ENCODE results near the gene RHOC.
A peak's percentile ranks its signal among the peaks of the same experiment; 100 is the strongest.

Gene RHOC

GRCh38 chr1:112717263-112717873, 10.4 kb upstream of the RHOC start:
- DNase-seq (ENCODE audit: low read depth in 2 of 2), result no peak

DNA sequence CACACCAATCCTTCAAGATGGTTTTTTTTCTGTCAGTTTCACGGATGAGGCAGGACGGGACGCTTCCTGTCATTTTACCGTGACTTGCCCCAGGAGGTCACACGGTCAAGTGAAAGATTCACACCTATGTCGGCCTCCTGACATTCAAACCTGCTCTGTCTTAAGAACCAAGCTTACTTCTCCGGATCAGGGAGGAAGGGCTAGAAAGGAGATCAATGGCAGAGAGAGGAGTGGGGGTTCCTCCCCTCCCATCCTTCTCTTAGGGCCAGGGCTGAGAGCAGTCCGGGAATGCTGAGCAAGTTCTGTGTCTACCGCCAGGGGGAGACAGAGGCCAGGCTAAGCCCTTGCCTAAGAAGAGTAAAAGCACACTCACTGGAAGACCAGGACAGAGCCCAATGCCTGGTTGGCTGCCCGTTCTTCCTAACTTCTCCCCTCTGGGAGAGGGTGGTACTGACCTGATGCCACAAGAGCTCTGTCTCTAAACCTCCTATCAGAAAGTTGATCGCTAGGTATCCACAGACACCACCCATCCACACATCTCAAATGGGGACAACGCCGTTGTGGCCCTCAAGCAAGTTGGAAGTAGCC, 9.3 kb upstream of the RHOC start:
- DNase-seq (ENCODE audit: low read depth in 2 of 2), result peak; percentile 62 to 63

- peak; percentile 94 to 95 for DNase-seq (ENCODE audit: low read depth in 2 of 2)
These were observed 8.5 kb upstream of the RHOC start, which contains the start of gene PPM1J for GRCh38 chr1:112715264-112716053. PPM1J (minus strand) TSS chr1:112715332; CDS start chr1:112715301, 31 bp downstream.

GRCh38 chr1:112714313-112715263, 7.7 kb upstream of the RHOC start:
- no peak for DNase-seq (ENCODE audit: low read depth in 2 of 2)

DNA sequence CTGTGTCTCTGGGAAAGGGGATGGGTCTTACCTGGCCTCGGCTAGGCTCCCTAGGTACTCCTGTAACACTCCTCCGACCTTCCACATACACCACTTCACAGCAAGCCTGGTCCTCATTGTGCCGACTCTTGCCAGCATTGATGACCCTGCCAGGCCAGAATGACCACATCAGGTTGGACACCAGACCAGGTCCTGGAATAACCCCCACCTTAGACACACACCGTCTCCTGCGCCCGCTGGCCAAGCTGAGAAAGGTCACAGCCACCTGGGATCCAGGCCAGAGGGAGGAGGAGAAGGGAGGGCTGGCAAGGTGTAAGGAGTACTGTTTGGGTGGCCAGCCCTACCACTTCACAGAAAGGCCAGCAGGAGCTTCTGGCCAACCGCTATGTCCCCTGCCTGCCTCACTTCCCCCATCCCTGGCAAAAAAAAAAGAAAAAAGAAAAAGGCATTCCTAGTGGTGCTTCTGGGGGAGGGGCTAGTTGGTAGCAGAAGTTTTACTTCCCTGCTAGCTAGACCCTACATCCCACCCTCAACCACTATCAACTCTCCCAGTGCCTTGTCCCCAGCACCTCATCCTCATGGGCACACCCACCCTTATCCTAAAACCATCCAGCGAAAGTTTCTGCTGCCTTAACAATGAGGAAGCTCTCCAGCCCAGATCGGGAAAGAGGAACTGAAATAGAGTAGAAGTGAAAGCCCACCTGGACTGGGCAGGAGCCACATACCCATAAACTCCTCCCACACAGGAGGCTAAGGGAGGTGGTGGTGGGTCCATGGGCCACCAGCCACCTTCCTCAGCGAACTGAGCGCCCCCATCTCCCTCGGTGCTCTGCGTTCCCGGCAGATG, 6.8 kb upstream of the RHOC start:
- no peak for DNase-seq (ENCODE audit: low read depth in 2 of 2)

- DNase-seq (ENCODE audit: low read depth in 2 of 2), result no peak
These were observed 5.8 kb upstream of the RHOC start for GRCh38 chr1:112712701-112713128.

- no peak for DNase-seq (ENCODE audit: low read depth in 2 of 2)
These were observed 5.3 kb upstream of the RHOC start for GRCh38 chr1:112712191-112712590.

DNA sequence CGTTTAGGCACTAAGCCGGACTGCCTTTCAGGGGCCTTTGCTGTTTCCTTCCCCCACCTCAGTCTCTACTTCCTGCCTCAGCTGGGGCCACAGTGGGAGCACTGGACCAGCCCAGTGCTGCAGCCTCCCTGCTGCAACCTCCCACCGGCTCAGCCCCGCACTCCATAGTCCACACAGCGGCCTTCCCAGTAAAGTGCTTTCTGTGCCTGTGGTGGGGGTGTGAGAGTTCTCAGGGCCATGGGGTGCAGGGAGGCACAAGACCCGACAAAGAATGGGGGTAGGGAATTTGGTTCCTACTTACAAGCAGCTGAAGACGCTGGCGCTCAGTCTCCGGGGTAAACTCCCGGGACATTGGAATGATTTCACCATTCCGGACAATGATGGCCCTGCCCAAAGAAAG, 4.7 kb upstream of the RHOC start:
- no peak for DNase-seq (ENCODE audit: low read depth in 2 of 2)

GRCh38 chr1:112711041-112711440, 4.1 kb upstream of the RHOC start:
- DNase-seq (ENCODE audit: low read depth in 2 of 2), result no peak

- DNase-seq (ENCODE audit: low read depth in 2 of 2), result no peak
These were observed 3.7 kb upstream of the RHOC start for GRCh38 chr1:112710586-112710985.

- DNase-seq (ENCODE audit: low read depth in 2 of 2), result no peak
These were observed 3.2 kb upstream of the RHOC start for GRCh38 chr1:112710159-112710558.

DNA sequence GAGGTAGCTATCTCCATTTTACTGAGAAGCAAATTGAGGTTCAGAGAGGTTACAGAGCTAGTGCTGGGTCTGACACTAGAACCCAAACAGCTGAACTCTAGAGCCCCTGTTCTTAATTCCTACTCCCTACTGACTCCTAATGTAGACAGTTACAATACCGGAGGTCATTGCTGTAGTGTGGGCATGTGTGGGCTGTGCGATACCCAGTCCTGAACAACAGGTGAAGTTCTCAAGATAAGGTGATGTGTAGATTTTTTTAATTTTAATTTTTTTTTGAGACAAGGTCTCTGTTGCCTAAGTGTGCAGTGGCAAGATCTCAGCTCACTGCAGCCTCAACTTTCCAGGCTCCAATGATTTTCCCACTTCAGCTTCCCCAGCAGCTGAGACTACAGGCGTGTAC, 1.6 kb upstream of the RHOC start:
- no peak for DNase-seq (ENCODE audit: low read depth in 2 of 2)

DNA sequence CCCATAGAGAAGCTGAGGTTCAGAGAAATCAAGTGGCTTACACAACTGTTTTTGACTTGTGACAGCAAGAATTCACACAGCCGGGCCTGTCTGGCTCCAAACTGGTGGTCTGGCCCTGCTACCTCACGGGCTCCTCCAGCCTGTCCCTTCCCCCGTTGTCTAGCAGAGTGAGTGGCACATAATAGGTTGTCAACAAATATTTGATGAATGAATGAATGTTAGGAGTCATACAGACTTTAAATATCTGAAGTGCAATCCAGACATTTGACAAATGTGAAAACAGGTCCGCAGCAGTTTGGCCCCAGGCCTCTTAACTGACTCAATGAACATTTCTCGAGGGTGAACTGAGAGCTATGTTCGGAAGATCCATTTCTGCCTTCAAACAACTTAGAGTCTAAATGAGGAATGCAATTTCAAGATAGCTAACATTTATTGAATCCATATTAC, 1.1 kb upstream of the RHOC start:
- DNase-seq (ENCODE audit: low read depth in 2 of 2), result no peak

GRCh38 chr1:112707221-112708001, 484 bp upstream of the RHOC start:
- DNase-seq (ENCODE audit: low read depth in 2 of 2), result peak; percentile 27 to 55

GRCh38 chr1:112704934-112705627, 1.8 kb downstream of the RHOC start:
- no peak for DNase-seq (ENCODE audit: low read depth in 2 of 2)

- DNase-seq (ENCODE audit: low read depth in 2 of 2), result no peak
These were observed 2.5 kb downstream of the RHOC start for GRCh38 chr1:112704391-112704933.

GRCh38 chr1:112703706-112704105, 3.2 kb downstream of the RHOC start:
- no peak for DNase-seq (ENCODE audit: low read depth in 2 of 2)

GRCh38 chr1:112702420-112703261, 4.3 kb downstream of the RHOC start:
- DNase-seq (ENCODE audit: low read depth in 2 of 2), result no peak
